HG03159 (cell line): Measurements from ENCODE around the gene KHNYN.
"Not testable (repeated sequence)": the region's sequence is repeated elsewhere in the genome, so short reads cannot be mapped to it uniquely, and the experiment has no call there.

ENCODE experiments used
- ATAC-seq: cut with Tn5 transposase; IDR thresholded peaks from one replicate; pipeline ENCODE4 v1.9.1; 2021; ENCODE audit warnings: mild to moderate bottlenecking, moderate library complexity; ENCODE audit not compliant: unreplicated experiment

Gene KHNYN

DNA sequence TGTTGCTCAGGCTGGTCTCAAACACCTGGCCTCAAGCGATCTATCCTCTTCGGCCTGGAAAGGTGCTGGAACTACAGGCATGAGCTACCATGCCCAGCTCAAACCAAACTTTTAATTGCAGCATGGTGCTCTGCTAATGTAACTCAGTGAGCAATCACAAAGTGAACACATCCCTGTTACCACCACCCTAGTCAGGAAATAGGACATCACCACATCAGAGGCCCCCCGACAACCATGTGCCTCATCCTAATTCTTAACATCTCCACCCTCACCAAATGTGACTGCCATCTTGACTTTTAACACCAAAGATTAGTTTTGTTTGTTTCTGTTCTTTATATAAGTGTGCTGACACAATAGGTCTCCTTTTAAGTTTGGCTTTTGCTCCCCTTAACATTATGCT lies 35.6 kb downstream of the KHNYN start:
- ATAC-seq, result no peak

DNA sequence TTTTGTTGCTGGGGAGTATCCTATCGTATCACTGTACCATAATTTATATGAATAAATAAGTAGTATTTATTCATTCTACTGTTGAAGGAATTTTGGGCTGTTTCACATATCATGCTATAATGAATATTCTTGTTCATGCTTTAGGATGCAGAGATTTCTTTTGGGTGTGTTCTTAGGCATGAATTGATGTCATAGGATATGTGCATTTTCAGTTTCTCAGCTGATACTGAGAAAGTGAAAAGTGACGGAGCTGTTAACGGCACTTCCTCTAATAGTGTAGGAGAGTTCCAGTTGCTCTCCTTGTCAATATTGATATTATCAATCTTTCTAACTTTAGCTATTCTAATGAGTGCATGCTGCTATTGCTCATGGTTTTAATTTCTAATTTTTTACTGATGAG lies 36.1 kb downstream of the KHNYN start:
- no peak for ATAC-seq

DNA sequence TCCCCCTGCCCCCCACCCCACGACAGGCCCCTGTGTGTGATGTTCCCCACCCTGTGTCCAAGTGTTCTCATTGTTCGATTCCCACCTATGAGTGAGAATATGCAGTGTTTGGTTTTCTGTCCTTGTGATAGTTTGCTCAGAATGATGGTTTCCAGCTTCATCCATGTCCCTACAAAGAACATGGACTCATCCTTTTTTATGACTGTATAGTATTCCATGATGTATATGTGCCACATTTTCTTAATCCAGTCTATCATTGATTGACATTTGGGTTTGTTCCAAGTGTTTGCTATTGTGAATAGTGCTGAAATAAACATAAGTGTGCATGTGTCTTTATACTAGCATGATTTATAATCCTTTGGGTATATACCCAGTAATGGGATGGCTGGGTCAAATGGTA lies 40.7 kb downstream of the KHNYN start:
- ATAC-seq, result not testable (repeated sequence)

DNA sequence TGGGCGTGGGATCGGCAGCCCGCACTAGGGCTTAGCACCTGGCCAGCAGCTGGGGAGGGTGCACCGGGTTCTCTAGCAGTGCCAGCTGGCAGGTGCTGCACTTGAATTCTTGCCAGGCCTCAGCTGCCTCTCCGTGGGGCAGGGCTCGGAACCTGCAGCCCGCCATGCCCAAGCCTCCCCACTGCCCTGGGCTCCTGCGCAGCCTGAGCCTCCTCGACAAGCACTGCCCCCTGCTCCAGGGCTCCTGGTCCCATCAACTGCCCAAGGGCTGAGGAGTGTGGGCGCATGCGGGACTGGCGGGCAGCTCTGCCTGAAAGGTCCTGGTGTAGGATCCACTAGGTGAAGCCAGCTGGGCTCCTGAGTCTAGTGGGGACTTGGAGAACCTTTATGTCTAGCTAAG lies 43.5 kb downstream of the KHNYN start:
- ATAC-seq, result no peak

DNA sequence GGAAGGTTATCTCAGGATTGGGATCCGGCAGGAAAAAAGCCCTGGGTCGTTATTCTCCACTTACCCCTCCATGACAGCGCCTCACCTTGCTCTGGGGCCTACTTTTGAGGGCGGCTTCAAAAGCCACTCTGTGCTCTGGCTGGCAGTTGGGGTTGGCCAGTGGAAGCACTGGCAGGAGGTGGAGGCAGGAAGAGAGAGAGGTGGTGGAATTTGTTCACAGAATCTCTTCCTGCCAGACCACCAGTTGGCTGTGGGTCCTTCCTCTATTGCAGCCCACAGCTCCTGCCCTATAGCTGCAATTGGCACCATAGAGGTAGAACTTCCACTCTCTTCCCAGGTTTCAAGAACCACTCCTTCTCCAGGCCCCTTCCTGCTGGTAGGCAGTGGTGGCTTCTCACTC lies 45.5 kb downstream of the KHNYN start:
- no peak for ATAC-seq

DNA sequence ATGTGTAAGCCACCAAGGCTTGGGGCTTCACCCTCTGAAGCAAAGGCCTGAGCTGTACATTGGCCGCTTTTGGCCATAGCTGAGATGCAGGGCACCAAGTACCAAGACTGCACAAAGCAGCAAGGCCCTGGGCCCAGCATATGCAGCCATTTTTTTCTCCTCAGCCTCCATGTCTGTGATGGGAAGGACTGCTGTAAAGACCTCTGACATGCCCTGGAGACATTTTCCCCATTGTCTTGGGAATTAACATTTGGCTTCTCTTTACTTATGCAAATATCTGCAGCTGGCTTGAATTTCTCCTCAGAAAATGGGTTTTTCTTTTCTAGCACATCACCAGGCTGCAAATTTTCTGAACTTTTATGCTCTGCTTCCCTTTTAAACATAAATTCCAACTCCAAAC lies 50.2 kb downstream of the KHNYN start:
- not testable (repeated sequence) for ATAC-seq

DNA sequence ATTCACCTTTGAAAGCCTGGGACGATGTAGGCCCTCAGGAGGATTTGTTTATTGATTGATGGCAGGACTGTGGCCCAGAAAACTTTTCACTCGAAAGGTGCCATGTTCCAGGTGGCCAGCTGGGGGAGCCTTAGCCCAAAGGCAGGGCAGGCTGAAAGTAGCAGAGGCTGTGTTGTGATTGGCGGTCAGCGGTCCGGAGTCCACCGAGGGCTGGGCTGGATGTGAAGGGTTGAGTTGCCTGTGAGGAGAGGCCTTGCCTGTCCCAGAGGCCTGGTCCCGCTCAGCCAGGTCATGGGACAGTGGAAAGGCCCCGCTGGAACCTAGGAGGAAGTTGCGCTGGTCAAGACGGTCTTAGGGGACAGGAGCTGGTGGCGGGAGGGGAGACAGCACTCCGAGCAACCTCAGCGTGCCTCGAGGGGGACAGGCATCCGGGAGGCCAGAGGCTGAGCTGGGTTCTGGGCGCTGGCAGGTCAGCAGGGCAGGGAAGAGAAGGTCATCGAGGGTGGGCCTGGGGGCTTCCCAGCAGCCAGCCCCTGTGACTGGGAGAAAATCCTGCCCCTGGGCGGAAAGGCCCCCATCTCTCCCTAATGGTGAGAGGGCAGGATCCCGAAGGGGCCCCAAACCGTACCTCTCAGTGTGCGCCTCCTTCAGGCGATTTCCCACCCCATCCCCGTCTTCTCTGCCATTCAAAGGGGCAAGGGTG lies 52.0 kb downstream of the KHNYN start:
- ATAC-seq, result peak; percentile 83

DNA sequence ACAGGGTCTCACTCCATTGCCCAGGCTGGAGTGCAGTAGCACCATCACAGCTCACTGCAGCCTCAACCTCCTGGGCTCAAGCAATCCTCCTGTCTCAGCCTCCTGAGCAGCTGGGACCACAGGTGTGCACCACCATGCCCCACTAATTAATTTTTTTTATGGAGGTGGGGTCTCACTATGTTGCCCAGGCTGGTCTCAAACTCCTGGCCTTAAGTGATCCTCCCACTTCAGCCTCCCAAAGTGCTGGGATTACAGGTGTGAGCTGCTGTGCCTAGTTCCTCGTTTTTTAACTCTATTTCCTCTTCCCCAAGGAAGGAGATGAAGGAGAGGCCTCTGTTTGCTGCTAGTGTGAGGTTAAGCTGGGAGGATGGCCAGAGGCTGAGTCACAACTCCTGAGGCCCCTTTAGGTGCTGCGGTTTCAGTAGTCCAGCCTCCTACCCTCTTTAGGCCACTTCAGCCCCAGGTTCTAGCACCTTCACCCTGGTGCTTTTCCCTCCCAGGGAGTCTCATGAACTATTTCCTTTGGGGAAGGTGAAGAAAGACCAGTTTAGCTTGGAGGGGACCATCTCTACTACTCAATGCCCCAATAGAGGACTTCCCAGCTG lies 53.0 kb downstream of the KHNYN start:
- ATAC-seq, result not testable (repeated sequence)

DNA sequence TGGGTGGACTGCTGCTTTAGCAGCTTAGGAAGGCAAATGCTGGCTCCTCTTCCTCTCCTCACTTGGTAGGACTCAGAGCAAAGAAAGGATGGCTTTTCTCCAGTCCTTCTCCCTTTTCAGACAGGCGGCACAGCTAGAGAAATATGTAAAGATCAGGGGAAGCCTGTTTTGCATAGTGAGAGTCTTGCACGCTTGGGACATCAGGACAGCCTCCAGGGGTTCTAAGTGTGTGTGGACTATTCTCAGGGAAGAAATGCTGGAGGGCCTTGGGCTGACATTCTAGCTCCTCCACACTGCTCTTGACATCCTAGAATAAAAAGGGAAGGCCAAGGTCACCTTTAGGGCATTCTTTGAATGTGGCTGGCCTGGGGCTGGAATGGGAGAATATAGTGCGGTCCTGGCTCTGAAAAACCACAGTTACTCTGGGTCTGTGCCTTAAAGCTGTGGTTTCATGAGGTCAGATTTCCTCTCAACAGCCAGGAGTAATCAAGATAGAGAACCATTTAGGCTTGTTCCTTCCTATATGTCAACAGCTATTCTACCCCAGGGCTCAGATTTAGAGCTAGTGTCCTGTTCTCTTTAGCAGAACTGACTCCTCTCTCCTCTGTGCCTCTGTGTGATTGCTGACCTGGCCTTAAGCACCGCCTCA lies 54.0 kb downstream of the KHNYN start:
- ATAC-seq, result no peak
